ENCODE results near the gene ARHGAP15. TPM values are rescaled to one million over a fixed set of nuclear protein-coding genes. Genes with fewer than 3 reads are reported as not detected.

Gene ARHGAP15
- total RNA-seq, 3 donors from 2014 or later (not counting 1 experiment from before 2014, with no cell fraction given): 148 to 168 (median 165) TPM

DNA sequence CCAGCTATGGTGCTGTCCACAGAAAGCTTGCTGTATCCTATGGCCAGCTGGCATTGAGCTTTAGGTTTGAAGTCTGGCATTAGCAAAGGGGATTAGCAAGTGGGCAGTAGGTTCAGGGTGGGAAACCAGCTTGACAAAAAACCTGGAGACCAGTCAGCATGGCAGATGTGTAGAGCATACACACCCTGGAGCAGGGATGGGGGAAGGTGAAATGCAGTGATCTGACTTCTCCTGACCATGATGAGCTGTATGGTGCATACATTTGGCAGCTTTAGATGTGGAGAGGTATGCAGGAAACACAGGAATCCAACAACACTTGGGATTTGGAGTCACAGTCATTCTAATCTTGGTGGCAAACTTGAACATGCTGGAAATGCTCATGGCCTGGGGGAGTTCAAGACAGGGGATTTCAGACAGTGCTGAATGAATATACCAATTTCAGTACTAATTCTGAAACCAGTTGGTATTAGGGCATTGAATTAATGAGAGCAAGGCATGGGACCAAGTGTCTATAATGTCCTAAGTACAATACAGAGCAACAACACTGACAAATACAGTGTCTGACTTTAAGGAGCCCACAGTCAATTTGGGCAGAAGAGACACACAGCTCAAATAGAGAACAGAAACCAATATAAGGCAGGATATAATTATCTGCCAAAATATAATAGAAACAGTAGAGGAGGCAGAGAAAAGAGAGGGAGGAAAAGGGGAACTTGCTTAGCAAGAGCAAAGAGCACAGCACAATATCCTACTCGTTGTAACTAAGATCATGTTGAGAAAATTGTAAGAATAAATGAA, 11.8 kb downstream of the ARHGAP15 start:
- TF ChIP-seq, protein P1, sequence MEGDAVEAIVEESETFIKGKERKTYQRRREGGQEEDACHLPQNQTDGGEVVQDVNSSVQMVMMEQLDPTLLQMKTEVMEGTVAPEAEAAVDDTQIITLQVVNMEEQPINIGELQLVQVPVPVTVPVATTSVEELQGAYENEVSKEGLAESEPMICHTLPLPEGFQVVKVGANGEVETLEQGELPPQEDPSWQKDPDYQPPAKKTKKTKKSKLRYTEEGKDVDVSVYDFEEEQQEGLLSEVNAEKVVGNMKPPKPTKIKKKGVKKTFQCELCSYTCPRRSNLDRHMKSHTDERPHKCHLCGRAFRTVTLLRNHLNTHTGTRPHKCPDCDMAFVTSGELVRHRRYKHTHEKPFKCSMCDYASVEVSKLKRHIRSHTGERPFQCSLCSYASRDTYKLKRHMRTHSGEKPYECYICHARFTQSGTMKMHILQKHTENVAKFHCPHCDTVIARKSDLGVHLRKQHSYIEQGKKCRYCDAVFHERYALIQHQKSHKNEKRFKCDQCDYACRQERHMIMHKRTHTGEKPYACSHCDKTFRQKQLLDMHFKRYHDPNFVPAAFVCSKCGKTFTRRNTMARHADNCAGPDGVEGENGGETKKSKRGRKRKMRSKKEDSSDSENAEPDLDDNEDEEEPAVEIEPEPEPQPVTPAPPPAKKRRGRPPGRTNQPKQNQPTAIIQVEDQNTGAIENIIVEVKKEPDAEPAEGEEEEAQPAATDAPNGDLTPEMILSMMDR (IDR thresholded peaks at IDR 0.05): no peak
- Histone ChIP-seq H3K4me3 (ENCODE audit: low read length) (no peak overlapping the region), H3K27me3 (ENCODE audit: control insufficient read depth, insufficient read depth, low read length) (no peaks in the 10 kb centered on the region), H3K36me3 (ENCODE audit: control insufficient read depth, insufficient read depth, low read length) (no peaks in the 10 kb centered on the region), H3K9me3 (ENCODE audit: control insufficient read depth, insufficient read depth, low read length) (no peaks in the 10 kb centered on the region), H3K27ac (ENCODE audit: low read length) (no peak overlapping the region), H3K4me1 (ENCODE audit: control insufficient read depth, insufficient read depth, low read length) (peaks cover 11% of the 10 kb centered on the region)
- Mint-ChIP-seq H3K36me3 (no peaks in the 10 kb centered on the region), H3K4me3 (peak overlapping the region; percentile 77), H3K27ac (peak overlapping the region; percentile 35 to 87), H3K27me3 (ENCODE audit: low read depth in 2 of 2) (no peaks in the 10 kb centered on the region), H3K4me1 (peaks cover 81 to 82% of the 10 kb centered on the region in 2 donors), H3K9me3 (no peaks in the 10 kb centered on the region)
- WGBS (ENCODE audit: insufficient coverage): 25% methylated on average over 1 of the region's 1 CpG
- intact Hi-C loops (cut with micrococcal nuclease): no loop called here
- ATAC-seq: peak in 2 of 3 donors; percentile 18 to 27
- DNase-seq: no peak

DNA sequence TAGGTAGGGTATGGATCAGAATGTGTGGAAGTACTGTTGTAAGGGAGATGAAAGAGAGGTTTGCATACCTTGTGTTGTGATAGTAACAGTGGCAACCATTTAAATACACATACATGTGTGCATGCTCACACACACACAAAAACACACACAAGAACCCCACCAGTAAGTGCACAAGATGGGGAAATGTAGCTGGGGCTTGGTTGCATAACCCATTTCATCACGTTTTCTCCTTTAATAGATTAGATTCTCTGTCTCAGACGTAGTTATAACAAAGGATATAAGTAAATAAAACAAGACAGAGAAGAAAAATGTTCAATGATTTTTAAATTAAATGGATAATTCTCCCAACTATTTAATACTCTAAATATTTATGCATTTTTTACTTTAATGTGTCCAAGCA, 13.4 kb downstream of the ARHGAP15 start:
- no peaks in the 10 kb centered on the region for H3K36me3 Mint-ChIP-seq
- H3K27ac ChIP-seq (ENCODE audit: low read length): no peak overlapping the region

DNA sequence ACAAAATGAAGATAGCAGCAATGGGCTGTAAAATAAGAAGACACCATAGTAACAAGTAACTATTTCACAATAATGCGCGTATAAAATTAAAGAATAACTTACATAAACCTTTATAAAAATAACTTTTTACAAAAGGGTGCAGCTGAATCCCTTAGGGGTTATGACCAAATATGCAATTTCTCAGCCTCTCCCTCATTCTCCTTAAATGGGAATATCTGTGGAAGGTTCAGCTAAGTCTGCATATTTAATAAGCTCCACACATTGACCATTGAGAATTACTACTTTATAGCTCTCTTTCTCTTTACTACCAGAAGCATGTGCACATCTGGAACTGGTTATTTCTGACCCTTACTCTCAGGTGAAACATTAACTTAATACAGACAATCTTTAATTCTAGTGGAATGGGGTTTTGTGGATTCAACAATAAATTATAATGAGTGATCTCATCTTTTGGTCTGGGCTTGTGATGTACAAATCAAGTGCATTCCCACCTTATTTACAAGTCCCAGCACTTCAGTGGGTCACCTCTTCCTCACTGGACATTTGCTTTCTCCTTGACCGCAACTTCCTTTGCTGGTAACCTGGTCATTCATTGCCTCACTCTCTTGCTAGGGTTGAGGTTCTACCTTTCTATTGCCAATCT, 15.7 kb downstream of the ARHGAP15 start:
- Mint-ChIP-seq H3K4me1 (peaks cover 82 to 86% of the 10 kb centered on the region in 2 donors), H3K36me3 (no peaks in the 10 kb centered on the region), H3K9me3 (no peaks in the 10 kb centered on the region), H3K4me3 (no peak overlapping the region), H3K27ac (peak overlapping the region; percentile 12 to 70), H3K27me3 (ENCODE audit: low read depth in 2 of 2) (no peaks in the 10 kb centered on the region)
- TF ChIP-seq, protein P1 (IDR thresholded peaks at IDR 0.05): no peak
- Histone ChIP-seq H3K27me3 (ENCODE audit: control insufficient read depth, insufficient read depth, low read length) (no peaks in the 10 kb centered on the region), H3K9me3 (ENCODE audit: control insufficient read depth, insufficient read depth, low read length) (no peaks in the 10 kb centered on the region), H3K36me3 (ENCODE audit: control insufficient read depth, insufficient read depth, low read length) (no peaks in the 10 kb centered on the region), H3K27ac (ENCODE audit: low read length) (no peak overlapping the region), H3K4me1 (ENCODE audit: control insufficient read depth, insufficient read depth, low read length) (peaks cover 18% of the 10 kb centered on the region), H3K4me3 (ENCODE audit: low read length) (no peak overlapping the region)
- ATAC-seq (no peak), DNase-seq (no peak)
- intact Hi-C loops (cut with micrococcal nuclease): no loop called here
- 93% methylated on average over 3 of the region's 3 CpGs for WGBS (ENCODE audit: insufficient coverage)

More for the DNA sequence above, 13.4 kb downstream of the ARHGAP15 start:
- DNase-seq: no peak
- Histone ChIP-seq H3K36me3 (ENCODE audit: control insufficient read depth, insufficient read depth, low read length) (no peaks in the 10 kb centered on the region), H3K4me1 (ENCODE audit: control insufficient read depth, insufficient read depth, low read length) (peaks cover 11% of the 10 kb centered on the region), H3K9me3 (ENCODE audit: control insufficient read depth, insufficient read depth, low read length) (no peaks in the 10 kb centered on the region), H3K27me3 (ENCODE audit: control insufficient read depth, insufficient read depth, low read length) (no peaks in the 10 kb centered on the region), H3K4me3 (ENCODE audit: low read length) (no peak overlapping the region)
- TF ChIP-seq, protein P1 (IDR thresholded peaks at IDR 0.05): no peak
- Mint-ChIP-seq H3K27me3 (ENCODE audit: low read depth in 2 of 2) (no peaks in the 10 kb centered on the region), H3K4me3 (no peak overlapping the region), H3K27ac (peak overlapping the region; percentile 7 to 35), H3K9me3 (no peaks in the 10 kb centered on the region), H3K4me1 (peaks cover 84 to 87% of the 10 kb centered on the region in 2 donors)
- ATAC-seq: no peak
- intact Hi-C loops (cut with micrococcal nuclease): no loop called here
- no CpG with 5 or more reads among the region's 2 CpGs for WGBS (ENCODE audit: insufficient coverage)

Data from natural killer cell (primary cell).